Stomach smooth muscle (tissue), 2 donors: Measurements from ENCODE around the gene SLC7A4.
"Not testable (repeated sequence)": the region's sequence is repeated elsewhere in the genome, so short reads cannot be mapped to it uniquely, and the experiment has no call there.

Source experiments
- H3K27ac ChIP-seq: one replicate; pipeline ENCODE4 v1.7.0; 2013; ENCODE audit warnings: mild to moderate bottlenecking, low read length, inconsistent platforms
- H3K27me3 ChIP-seq, 2 donors: one replicate each; pipeline ENCODE4 v1.7.0; 2013; ENCODE audit warnings: low read length in 2 of 2; ENCODE audit not compliant: insufficient read depth in 2 of 2, control insufficient read depth in 1 of 2
- H3K36me3 ChIP-seq, 2 donors: one replicate each; pipeline ENCODE4 v1.7.0; 2013; ENCODE audit warnings: low read length in 2 of 2; ENCODE audit not compliant: control insufficient read depth in 2 of 2, insufficient read depth in 2 of 2
- H3K4me1 ChIP-seq: one replicate; pipeline ENCODE4 v1.7.0; 2013; ENCODE audit warnings: low read length; ENCODE audit not compliant: control insufficient read depth, insufficient read depth
- H3K4me3 ChIP-seq, 2 donors: one replicate each; pipeline ENCODE4 v1.7.0; 2013; ENCODE audit warnings: low read length in 2 of 2
- H3K9ac ChIP-seq, 2 donors: one replicate each; pipeline ENCODE4 v1.7.0; 2013; ENCODE audit warnings: low read length in 2 of 2, mild to moderate bottlenecking in 1 of 2
- H3K9me3 ChIP-seq, 2 donors: one replicate each; pipeline ENCODE4 v1.7.0; 2013; ENCODE audit warnings: low read length in 2 of 2; ENCODE audit not compliant: control insufficient read depth in 2 of 2
- donor health status: healthy.
- donor health status: Pancreatic carcinoma.

The SLC7A4 gene

GRCh38 chr22:21061660-21062321, 29.4 kb upstream of the SLC7A4 start:
- H3K9ac ChIP-seq, H3K27me3 ChIP-seq, H3K4me1 ChIP-seq, H3K27ac ChIP-seq, H3K9me3 ChIP-seq, H3K36me3 ChIP-seq, H3K4me3 ChIP-seq: not testable (repeated sequence)

GRCh38 chr22:21060363-21060762, 28.0 kb upstream of the SLC7A4 start:
- H3K9me3 ChIP-seq, H3K27ac ChIP-seq, H3K9ac ChIP-seq, H3K4me1 ChIP-seq, H3K36me3 ChIP-seq, H3K4me3 ChIP-seq, H3K27me3 ChIP-seq: not testable (repeated sequence)

GRCh38 chr22:21055880-21056319, 23.5 kb upstream of the SLC7A4 start:
- no peaks in the 10 kb centered on the region for H3K9me3 ChIP-seq
- no peak overlapping the region for H3K4me3 ChIP-seq
- H3K27ac ChIP-seq = no peak overlapping the region
- H3K36me3 ChIP-seq = no peaks in the 10 kb centered on the region
- peaks cover 0 to 4% of the 10 kb centered on the region in 2 donors for H3K27me3 ChIP-seq
- no peaks in the 10 kb centered on the region for H3K4me1 ChIP-seq
- no peak overlapping the region for H3K9ac ChIP-seq

GRCh38 chr22:21055564-21055834, 23.1 kb upstream of the SLC7A4 start:
- H3K9me3 ChIP-seq = no peaks in the 10 kb centered on the region
- H3K9ac ChIP-seq = no peak overlapping the region
- no peak overlapping the region for H3K4me3 ChIP-seq
- H3K27ac ChIP-seq = no peak overlapping the region
- H3K27me3 ChIP-seq = peaks cover 0 to 4% of the 10 kb centered on the region in 2 donors
- no peaks in the 10 kb centered on the region for H3K4me1 ChIP-seq
- H3K36me3 ChIP-seq = no peaks in the 10 kb centered on the region

GRCh38 chr22:21054714-21055563, 22.6 kb upstream of the SLC7A4 start:
- no peak overlapping the region for H3K27ac ChIP-seq
- no peaks in the 10 kb centered on the region for H3K4me1 ChIP-seq
- H3K9me3 ChIP-seq = no peaks in the 10 kb centered on the region
- peaks cover 0 to 4% of the 10 kb centered on the region in 2 donors for H3K27me3 ChIP-seq
- no peak overlapping the region for H3K4me3 ChIP-seq
- no peaks in the 10 kb centered on the region for H3K36me3 ChIP-seq
- no peak overlapping the region for H3K9ac ChIP-seq

- no peaks in the 10 kb centered on the region for H3K4me1 ChIP-seq
- H3K9ac ChIP-seq = no peak overlapping the region
- H3K9me3 ChIP-seq = no peaks in the 10 kb centered on the region
- no peaks in the 10 kb centered on the region for H3K36me3 ChIP-seq
- H3K4me3 ChIP-seq = no peak overlapping the region
- no peak overlapping the region for H3K27ac ChIP-seq
- H3K27me3 ChIP-seq = peaks cover 0 to 4% of the 10 kb centered on the region in 2 donors
These were observed 21.8 kb upstream of the SLC7A4 start for GRCh38 chr22:21054046-21054713.

GRCh38 chr22:21052715-21053459, 20.5 kb upstream of the SLC7A4 start:
- Histone ChIP-seq H3K36me3 (no peaks in the 10 kb centered on the region), H3K9ac (no peak overlapping the region), H3K27me3 (peaks cover 0 to 4% of the 10 kb centered on the region in 2 donors)

GRCh38 chr22:21051831-21052400, 19.6 kb upstream of the SLC7A4 start:
- Histone ChIP-seq H3K9me3 (no peaks in the 10 kb centered on the region), H3K36me3 (no peaks in the 10 kb centered on the region), H3K27ac (no peak overlapping the region), H3K4me3 (no peak overlapping the region), H3K9ac (no peak overlapping the region), H3K4me1 (no peaks in the 10 kb centered on the region), H3K27me3 (peaks cover 0 to 4% of the 10 kb centered on the region in 2 donors)

More at GRCh38 chr22:21052715-21053459, 20.5 kb upstream of the SLC7A4 start:
- Histone ChIP-seq H3K4me1 (no peaks in the 10 kb centered on the region), H3K27ac (no peak overlapping the region), H3K4me3 (no peak overlapping the region), H3K9me3 (no peaks in the 10 kb centered on the region)

GRCh38 chr22:21051145-21051830, 18.9 kb upstream of the SLC7A4 start:
- Histone ChIP-seq H3K9ac (no peak overlapping the region), H3K4me3 (no peak overlapping the region), H3K36me3 (no peaks in the 10 kb centered on the region), H3K4me1 (no peaks in the 10 kb centered on the region), H3K27ac (no peak overlapping the region), H3K27me3 (peaks cover 0 to 4% of the 10 kb centered on the region in 2 donors), H3K9me3 (no peaks in the 10 kb centered on the region)

GRCh38 chr22:21048965-21049364, 16.6 kb upstream of the SLC7A4 start:
- not testable (repeated sequence) for H3K27ac ChIP-seq, H3K36me3 ChIP-seq, H3K9me3 ChIP-seq, H3K4me3 ChIP-seq, H3K9ac ChIP-seq, H3K27me3 ChIP-seq
- H3K4me1 ChIP-seq = peaks cover 17% of the 10 kb centered on the region
